DOHH2 (cell line): ENCODE measurements around the gene PITX3.
A peak's percentile ranks its signal among the peaks of the same experiment; 100 is the strongest.

Experiments used
- H3F3A ChIP-seq: fragments of 200-600 bp; sonication (generic), shearing (Covaris generic); 2 replicates; pipeline ENCODE4 v1.6.0; 2016; ENCODE audit warnings: antibody characterized with exemption, mild to moderate bottlenecking; ENCODE audit not compliant: control insufficient read depth, insufficient read depth
- H3K27ac ChIP-seq: fragments of 200-600 bp; sonication (generic); 2 replicates; pipeline ENCODE4 v1.5.1; 2014; ENCODE audit warnings: low read depth, mild to moderate bottlenecking, low read length, moderate library complexity
- H3K27me3 ChIP-seq: fragments of 200-600 bp; sonication (generic); 2 replicates; pipeline ENCODE4 v1.6.1; 2014; ENCODE audit warnings: mild to moderate bottlenecking, low read length, mixed read lengths; ENCODE audit not compliant: control insufficient read depth
- H3K36me3 ChIP-seq: fragments of 200-600 bp; sonication (generic); 2 replicates; pipeline ENCODE4 v1.6.1; 2014; ENCODE audit warnings: mild to moderate bottlenecking, low read length, moderate library complexity, mixed read lengths; ENCODE audit not compliant: control insufficient read depth
- H3K4me1 ChIP-seq: fragments of 200-600 bp; sonication (generic); 2 replicates; pipeline ENCODE4 v1.6.1; 2014; ENCODE audit warnings: mild to moderate bottlenecking, low read length, mixed read lengths; ENCODE audit not compliant: control insufficient read depth
- H3K4me2 ChIP-seq: fragments of 200-600 bp; sonication (generic); 2 replicates; pipeline ENCODE4 v1.6.0; 2014; ENCODE audit warnings: mild to moderate bottlenecking, low read length, moderate library complexity
- H3K4me3 ChIP-seq: fragments of 200-600 bp; sonication (generic); 2 replicates; pipeline ENCODE4 v1.5.1; 2014; ENCODE audit warnings: mild to moderate bottlenecking, low read length, mixed read lengths
- H3K79me2 ChIP-seq: fragments of 200-600 bp; sonication (generic); 2 replicates; pipeline ENCODE4 v1.6.1; 2014; ENCODE audit warnings: mild to moderate bottlenecking, low read length, mixed read lengths; ENCODE audit not compliant: control insufficient read depth
- H3K9me2 ChIP-seq: fragments of 200-600 bp; sonication (generic); replicated peaks from 2 replicates; pipeline ENCODE4 v1.6.1; 2014; ENCODE audit warnings: mild to moderate bottlenecking, low read length, mixed read lengths; ENCODE audit not compliant: control insufficient read depth
- H3K9me3 ChIP-seq: fragments of 200-600 bp; sonication (generic); 2 replicates; pipeline ENCODE4 v1.6.1; 2014; ENCODE audit warnings: antibody characterized with exemption, low read length, mixed read lengths; ENCODE audit not compliant: control insufficient read depth, insufficient read depth
- H4K20me1 ChIP-seq: fragments of 200-600 bp; sonication (generic); 2 replicates; pipeline ENCODE4 v1.6.0; 2014; ENCODE audit warnings: low read depth, mild to moderate bottlenecking, antibody characterized with exemption, low read length, moderate library complexity; ENCODE audit not compliant: control insufficient read depth, insufficient read depth
- CTCF ChIP-seq: fragments of 200-600 bp; sonication (generic); IDR thresholded peaks from one replicate; pipeline ENCODE4 v1.5.1; 2014; ENCODE audit warnings: antibody characterized with exemption, mild to moderate bottlenecking, low read depth, low read length; ENCODE audit not compliant: poor library complexity, severe bottlenecking
- EZH2phosphoT487 ChIP-seq: fragments of 200-600 bp; sonication (generic); IDR thresholded peaks from 2 replicates; pipeline ENCODE4 v1.6.1; 2017; ENCODE audit warnings: borderline replicate concordance, mild to moderate bottlenecking, antibody characterized with exemption, low read length, moderate library complexity, mixed read lengths

PITX3 gene

GRCh38 chr10:102245082-102245931, 4.0 kb upstream of the PITX3 start, which contains the start of gene GBF1:
TSS of gene GBF1 (plus strand) at chr10:102245532. CDS start at chr10:102258939, 13,407 bp downstream.
- Histone ChIP-seq H3K27me3 (no peaks in the 10 kb centered on the region; the same call in 1 of the 2 replicates), H4K20me1 (peaks cover 9% of the 10 kb centered on the region; the same call in 1 of the 2 replicates)

GRCh38 chr10:102243309-102243708, 2.0 kb upstream of the PITX3 start:
- peaks cover 10% of the 10 kb centered on the region for H3K36me3 ChIP-seq
- peaks cover 43% of the 10 kb centered on the region for H3K4me1 ChIP-seq
- no peak overlapping the region for H3K27ac ChIP-seq
- no peak overlapping the region for H3K4me3 ChIP-seq
- H3K79me2 ChIP-seq, result peaks cover 29% of the 10 kb centered on the region
- no peaks in the 10 kb centered on the region for H3K9me3 ChIP-seq
- peaks cover 14% of the 10 kb centered on the region for H3K27me3 ChIP-seq
- H3K9me2 ChIP-seq, result no peaks in the 10 kb centered on the region
- 0 out of 2 replicates have a peak, but pooled peaks cover 3% of the 10 kb centered on the region for H3F3A ChIP-seq
- H3K4me2 ChIP-seq, result no peak overlapping the region
- TF ChIP-seq EZH2phosphoT487, result no peak
- TF ChIP-seq CTCF, result no peak
- H4K20me1 ChIP-seq, result peaks cover 9% of the 10 kb centered on the region; the same call in 1 of the 2 replicates

More at GRCh38 chr10:102245082-102245931, 4.0 kb upstream of the PITX3 start, which contains the start of gene GBF1:
- Histone ChIP-seq H3K36me3 (peaks cover 22% of the 10 kb centered on the region), H3K4me1 (peaks cover 44% of the 10 kb centered on the region), H3F3A (0 out of 2 replicates have a peak, but pooled peaks cover 3% of the 10 kb centered on the region), H3K4me3 (peak within 1 kb of the TSS; percentile 79), H3K79me2 (peaks cover 49% of the 10 kb centered on the region), H3K27ac (peak within 1 kb of the TSS; percentile 20), H3K9me2 (no peaks in the 10 kb centered on the region), H3K4me2 (peak within 1 kb of the TSS; percentile 96), H3K9me3 (no peaks in the 10 kb centered on the region)
- TF ChIP-seq EZH2phosphoT487, result no peak
- no peak for TF ChIP-seq CTCF

GRCh38 chr10:102242118-102242485, 790 bp upstream of the PITX3 start:
- TF ChIP-seq CTCF, result no peak
- TF ChIP-seq EZH2phosphoT487, result no peak
- Histone ChIP-seq H3K4me2 (peak overlapping the region; percentile 79), H3K4me3 (peak overlapping the region; percentile 65), H3K9me3 (no peaks in the 10 kb centered on the region), H3K79me2 (peaks cover 17% of the 10 kb centered on the region), H3K9me2 (no peaks in the 10 kb centered on the region), H4K20me1 (peaks cover 8% of the 10 kb centered on the region; the same call in 1 of the 2 replicates), H3K27me3 (peaks cover 18% of the 10 kb centered on the region), H3K27ac (no peak overlapping the region), H3F3A (0 out of 2 replicates have a peak, but pooled peaks cover 3% of the 10 kb centered on the region), H3K4me1 (peaks cover 31% of the 10 kb centered on the region), H3K36me3 (peaks cover 4% of the 10 kb centered on the region)
